PC-3 (cell line): ENCODE results near the gene LOXHD1.

Experiments
- EZH2 ChIP-seq: fragments of 300-600 bp; sonication (generic); IDR thresholded peaks from one replicate; pipeline ENCODE4 v1.6.1; 2017; ENCODE audit warnings: antibody characterized with exemption, mild to moderate bottlenecking, low read length; ENCODE audit not compliant: unreplicated experiment
- EZH2phosphoT487 ChIP-seq: fragments of 300-600 bp; sonication (generic); IDR thresholded peaks from 2 replicates; pipeline ENCODE4 v1.6.1; 2018; ENCODE audit warnings: mild to moderate bottlenecking, antibody characterized with exemption, low read length, borderline replicate concordance
- TF ChIP-seq, protein P1 (sequence below): fragments of 300-600 bp; sonication (generic); conservative IDR thresholded peaks from 2 replicates; pipeline ENCODE4 v1.5.1; 2017; ENCODE audit warnings: antibody characterized with exemption, low read depth, mild to moderate bottlenecking, low read length

DNA sequence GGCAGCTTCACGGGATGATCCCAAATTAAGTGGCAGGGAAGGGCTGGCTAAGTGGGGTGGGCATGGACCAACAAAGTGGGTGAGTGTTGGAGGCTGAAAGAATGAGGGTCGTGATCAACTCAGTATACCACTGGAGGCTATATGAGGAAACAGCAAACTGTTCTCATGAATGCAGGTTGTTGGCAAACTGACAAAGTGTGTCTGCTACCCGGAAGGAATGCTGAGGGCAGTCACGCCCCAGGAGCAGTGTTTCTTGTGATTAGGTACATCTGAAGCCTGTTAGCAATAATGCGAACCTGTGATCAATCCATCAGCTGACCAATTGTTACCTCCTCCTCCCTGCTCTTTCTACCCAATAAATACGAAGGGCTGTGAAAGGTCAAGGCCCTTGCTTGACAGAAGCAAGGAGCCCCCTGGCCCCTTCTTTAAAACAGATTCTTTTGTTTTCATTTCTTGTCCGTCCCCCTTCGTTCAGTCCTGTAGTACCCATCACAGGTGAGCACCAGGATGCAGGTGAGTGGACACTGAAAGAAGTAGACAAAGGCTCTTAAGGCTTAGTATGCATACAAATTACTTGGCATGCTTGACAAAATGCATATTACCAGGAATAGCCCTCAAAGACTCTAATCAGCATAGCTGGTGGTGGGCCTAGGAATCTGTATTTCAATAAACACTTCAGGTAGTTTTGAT is 67.9 kb downstream of the LOXHD1 start:
- TF ChIP-seq, protein P1, sequence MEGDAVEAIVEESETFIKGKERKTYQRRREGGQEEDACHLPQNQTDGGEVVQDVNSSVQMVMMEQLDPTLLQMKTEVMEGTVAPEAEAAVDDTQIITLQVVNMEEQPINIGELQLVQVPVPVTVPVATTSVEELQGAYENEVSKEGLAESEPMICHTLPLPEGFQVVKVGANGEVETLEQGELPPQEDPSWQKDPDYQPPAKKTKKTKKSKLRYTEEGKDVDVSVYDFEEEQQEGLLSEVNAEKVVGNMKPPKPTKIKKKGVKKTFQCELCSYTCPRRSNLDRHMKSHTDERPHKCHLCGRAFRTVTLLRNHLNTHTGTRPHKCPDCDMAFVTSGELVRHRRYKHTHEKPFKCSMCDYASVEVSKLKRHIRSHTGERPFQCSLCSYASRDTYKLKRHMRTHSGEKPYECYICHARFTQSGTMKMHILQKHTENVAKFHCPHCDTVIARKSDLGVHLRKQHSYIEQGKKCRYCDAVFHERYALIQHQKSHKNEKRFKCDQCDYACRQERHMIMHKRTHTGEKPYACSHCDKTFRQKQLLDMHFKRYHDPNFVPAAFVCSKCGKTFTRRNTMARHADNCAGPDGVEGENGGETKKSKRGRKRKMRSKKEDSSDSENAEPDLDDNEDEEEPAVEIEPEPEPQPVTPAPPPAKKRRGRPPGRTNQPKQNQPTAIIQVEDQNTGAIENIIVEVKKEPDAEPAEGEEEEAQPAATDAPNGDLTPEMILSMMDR = no peak
- TF ChIP-seq EZH2phosphoT487 = no peak
- no peak for TF ChIP-seq EZH2
